HEK293T (cell line): ENCODE data around the gene PDE2A.

Experiments used
- FOXK2 ChIP-seq: fragments of 450-650 bp; IDR thresholded peaks from 2 replicates; pipeline ENCODE4 v1.6.1; 2016; ENCODE audit warnings: mild to moderate bottlenecking
- HDGF ChIP-seq: fragments of 450-650 bp; IDR thresholded peaks from 2 replicates; pipeline ENCODE4 v1.6.1; 2017; ENCODE audit warnings: antibody characterized with exemption, borderline replicate concordance
- NFRKB ChIP-seq: fragments of 450-650 bp; IDR thresholded peaks from 2 replicates; pipeline ENCODE4 v1.6.1; 2016; ENCODE audit warnings: mild to moderate bottlenecking, moderate library complexity
- PKNOX1 ChIP-seq: fragments of 450-650 bp; IDR thresholded peaks from 2 replicates; pipeline ENCODE4 v1.6.1; 2016
- SP1 ChIP-seq: fragments of 450-650 bp; IDR thresholded peaks from 2 replicates; pipeline ENCODE4 v1.6.1; 2017
- SUZ12 ChIP-seq: fragments of 450-650 bp; IDR thresholded peaks from 2 replicates; pipeline ENCODE4 v1.6.1; 2016; ENCODE audit warnings: mild to moderate bottlenecking

DNA sequence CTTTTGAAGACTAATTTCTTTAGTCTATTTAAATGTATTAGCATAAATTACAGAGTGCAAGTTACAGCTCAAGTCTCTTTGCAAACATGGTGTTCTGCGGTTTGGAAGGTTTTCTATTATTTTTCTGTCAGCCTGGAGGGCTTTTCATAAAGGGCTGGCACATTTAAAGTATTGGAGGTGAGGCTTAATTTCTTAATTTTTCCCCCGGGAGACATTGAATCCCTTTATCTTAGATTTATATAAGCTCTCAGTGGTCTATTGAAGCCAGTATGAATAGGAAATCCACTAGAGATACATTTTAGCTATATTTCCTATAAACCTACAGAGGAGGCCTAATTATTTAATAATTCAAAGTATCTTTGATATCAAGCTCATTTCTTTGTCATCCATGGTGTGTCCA is 137.2 kb downstream of the PDE2A start:
- TF ChIP-seq FOXK2 = no peak
- TF ChIP-seq PKNOX1 = no peak
- no peak for TF ChIP-seq NFRKB
- TF ChIP-seq SP1 = no peak
- no peak for TF ChIP-seq HDGF
- no peak for TF ChIP-seq SUZ12
